HAP-1 (cell line): Measurements from ENCODE around the gene FRMD4A.

Experiments
- DNase-seq, 2 experiments: peaks; one replicate each; pipeline ENCODE4 v3.0.0-alpha.2; 2016 to 2020; ENCODE audit warnings: low spot score in 2 of 2
- H3K27me3 ChIP-seq: fragments of 250-450 bp; sonication (Bioruptor Pico); 2 replicates; pipeline ENCODE4 v1.5.1; 2020; ENCODE audit warnings: low read depth, mild to moderate bottlenecking, moderate library complexity
- H3K36me3 ChIP-seq: fragments of 250-450 bp; sonication (Bioruptor Pico); replicated peaks from 2 replicates; pipeline ENCODE4 v1.5.1; 2020; ENCODE audit warnings: mild to moderate bottlenecking
- H3K4me1 ChIP-seq: fragments of 250-450 bp; sonication (Bioruptor Pico); 2 replicates; pipeline ENCODE4 v1.5.1; 2020; ENCODE audit warnings: mild to moderate bottlenecking
- H3K4me3 ChIP-seq: fragments of 250-450 bp; sonication (Bioruptor Pico); 2 replicates; pipeline ENCODE4 v1.5.1; 2020; ENCODE audit warnings: mild to moderate bottlenecking, moderate library complexity
- H3K9me3 ChIP-seq: fragments of 250-450 bp; sonication (Bioruptor Pico); 2 replicates; pipeline ENCODE4 v1.5.1; 2020; ENCODE audit warnings: mild to moderate bottlenecking, moderate library complexity
- in situ Hi-C: fragments of 300-500 bp; cut with MboI; formaldehyde crosslinking; loops from 3 replicates; pipeline ENCODE4 v1.14.3; 2020; ENCODE audit warnings: low sequenced_read_pairs, inconsistent platforms, mixed read lengths

Gene FRMD4A

DNA sequence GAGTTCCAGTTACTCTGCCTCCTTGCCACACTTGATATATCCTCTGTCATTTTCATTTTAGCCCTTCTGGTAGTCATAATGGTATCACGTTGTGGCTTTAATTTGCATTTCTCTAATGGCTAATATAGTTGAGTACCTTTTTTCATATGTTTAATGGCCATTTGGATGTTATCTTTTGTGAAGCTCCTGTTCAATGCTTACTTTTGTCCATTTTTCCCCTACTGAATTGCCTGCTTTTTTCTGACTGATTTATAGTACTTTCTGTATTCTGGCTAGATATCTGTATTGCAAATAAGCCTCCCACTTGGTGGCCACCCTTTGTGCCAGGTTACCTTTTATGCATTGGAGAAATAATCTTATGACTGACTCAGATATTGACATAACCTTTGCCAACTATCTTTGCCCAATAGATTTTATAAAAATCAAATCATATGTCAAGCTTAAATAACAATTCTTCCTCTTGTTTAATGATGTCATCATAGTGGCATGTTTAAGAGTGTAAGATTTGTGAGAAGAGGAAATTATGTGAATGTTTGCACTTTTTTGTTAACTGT lies 693.3 kb downstream of the FRMD4A start:
- in situ Hi-C loops: no loop called here
- peaks cover 4% of the 10 kb centered on the region; the same call in 1 of the 2 replicates for H3K9me3 ChIP-seq
- no peaks in the 10 kb centered on the region for H3K4me1 ChIP-seq
- no peak overlapping the region for H3K4me3 ChIP-seq
- H3K27me3 ChIP-seq: no peaks in the 10 kb centered on the region
- DNase-seq: no peak
- no peaks in the 10 kb centered on the region for H3K36me3 ChIP-seq

DNA sequence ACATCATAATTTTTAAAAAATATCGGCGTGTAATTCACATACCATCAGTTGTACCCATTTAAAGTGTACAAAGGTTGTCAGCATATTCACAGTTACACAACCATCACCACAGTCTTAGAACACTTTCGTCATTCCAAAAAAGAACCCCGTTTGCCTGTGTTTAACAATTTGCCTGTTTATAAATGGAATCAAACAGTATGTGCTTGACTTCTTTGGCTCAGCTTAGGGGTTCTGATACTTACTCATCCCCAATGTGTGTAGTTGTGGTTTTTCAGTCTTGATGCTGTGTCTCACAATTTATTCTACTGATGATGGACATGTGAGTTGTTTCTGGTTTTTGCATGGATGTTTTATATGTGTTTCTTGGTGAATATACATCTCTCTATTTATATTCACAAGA lies 693.9 kb downstream of the FRMD4A start:
- H3K4me1 ChIP-seq: no peaks in the 10 kb centered on the region
- no peaks in the 10 kb centered on the region for H3K9me3 ChIP-seq
- no peaks in the 10 kb centered on the region for H3K36me3 ChIP-seq
- H3K27me3 ChIP-seq: no peaks in the 10 kb centered on the region
- in situ Hi-C loops: no loop called here
- DNase-seq: no peak
- H3K4me3 ChIP-seq: no peak overlapping the region

DNA sequence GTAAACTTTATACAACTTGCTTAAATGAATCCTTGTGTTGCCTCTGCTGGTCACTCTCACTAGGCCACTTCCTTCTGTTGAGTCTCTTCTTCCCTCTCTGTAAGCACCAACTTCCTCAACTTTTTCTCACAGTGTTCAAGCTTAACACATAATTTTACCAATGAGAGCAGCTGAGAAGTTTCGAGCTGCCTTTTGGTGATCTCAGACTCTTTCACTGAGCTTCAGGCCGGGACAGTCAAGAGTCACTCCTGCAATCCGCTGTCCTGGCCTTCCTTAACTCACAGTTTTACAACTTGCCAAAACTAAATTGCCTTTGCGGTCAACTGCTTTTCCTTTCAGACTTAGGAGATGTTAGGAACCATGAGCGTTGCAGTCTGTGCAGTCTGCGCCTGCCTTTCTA lies 696.5 kb downstream of the FRMD4A start:
- in situ Hi-C loops: no loop called here

DNA sequence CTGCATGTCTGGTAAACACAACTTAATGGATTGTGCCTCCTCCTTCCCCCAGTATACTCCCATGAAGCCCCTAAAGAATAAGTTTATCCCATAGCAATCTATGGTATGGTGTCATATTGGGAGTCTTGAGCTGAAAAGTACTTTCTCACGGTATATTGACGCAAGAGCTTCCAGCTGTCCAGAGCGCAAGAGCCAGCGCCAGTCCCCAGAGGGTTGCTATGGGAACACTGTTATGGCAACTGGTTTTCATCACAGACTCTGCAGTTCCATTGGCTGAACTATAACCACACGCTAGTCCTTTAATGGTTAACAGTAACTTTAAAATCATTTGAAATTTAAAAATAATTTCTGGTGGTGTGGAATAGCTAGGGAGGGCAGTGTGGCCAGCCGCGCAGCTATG lies 697.0 kb downstream of the FRMD4A start:
- in situ Hi-C loops: no loop called here
- Histone ChIP-seq H3K36me3 (0 out of 2 replicates have a peak, but pooled peaks cover 4% of the 10 kb centered on the region), H3K9me3 (no peaks in the 10 kb centered on the region), H3K27me3 (no peaks in the 10 kb centered on the region), H3K4me3 (no peak overlapping the region), H3K4me1 (no peaks in the 10 kb centered on the region)
- no peak for DNase-seq

More for the DNA sequence above, 696.5 kb downstream of the FRMD4A start:
- Histone ChIP-seq H3K4me3 (no peak overlapping the region), H3K9me3 (no peaks in the 10 kb centered on the region), H3K36me3 (0 out of 2 replicates have a peak, but pooled peaks cover 4% of the 10 kb centered on the region), H3K4me1 (no peaks in the 10 kb centered on the region), H3K27me3 (no peaks in the 10 kb centered on the region)
- no peak for DNase-seq

DNA sequence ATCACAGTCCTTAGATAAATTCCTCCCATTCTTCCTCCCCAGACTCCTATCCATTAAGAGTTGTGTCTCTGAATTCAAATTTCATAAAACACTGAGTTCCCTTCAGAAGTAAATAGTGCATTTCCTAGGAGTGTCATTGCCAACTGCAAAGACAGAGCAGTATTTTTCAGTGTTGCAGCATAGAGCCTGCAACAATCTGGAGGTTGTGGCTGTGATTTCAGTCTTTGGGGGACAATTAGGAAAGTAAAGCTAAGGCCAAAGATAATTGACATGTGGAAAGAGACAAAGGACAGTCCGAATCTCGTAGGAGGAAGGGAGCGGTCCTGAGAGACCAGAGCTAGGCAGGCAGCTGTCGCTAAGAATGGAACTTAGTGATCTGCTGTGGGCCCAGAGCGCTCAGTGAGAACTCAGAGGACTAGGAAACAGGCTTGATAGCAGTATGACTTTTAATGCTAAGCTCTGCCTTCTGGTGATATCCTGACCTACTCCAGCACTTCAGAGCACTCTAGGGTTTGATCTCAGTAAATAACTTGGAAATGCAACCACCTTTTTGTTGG lies 697.8 kb downstream of the FRMD4A start:
- no peak for DNase-seq
- H3K4me1 ChIP-seq: no peaks in the 10 kb centered on the region
- no peaks in the 10 kb centered on the region for H3K27me3 ChIP-seq
- H3K4me3 ChIP-seq: no peak overlapping the region
- no peaks in the 10 kb centered on the region for H3K9me3 ChIP-seq
- H3K36me3 ChIP-seq: 0 out of 2 replicates have a peak, but pooled peaks cover 4% of the 10 kb centered on the region
- in situ Hi-C loops: no loop called here

DNA sequence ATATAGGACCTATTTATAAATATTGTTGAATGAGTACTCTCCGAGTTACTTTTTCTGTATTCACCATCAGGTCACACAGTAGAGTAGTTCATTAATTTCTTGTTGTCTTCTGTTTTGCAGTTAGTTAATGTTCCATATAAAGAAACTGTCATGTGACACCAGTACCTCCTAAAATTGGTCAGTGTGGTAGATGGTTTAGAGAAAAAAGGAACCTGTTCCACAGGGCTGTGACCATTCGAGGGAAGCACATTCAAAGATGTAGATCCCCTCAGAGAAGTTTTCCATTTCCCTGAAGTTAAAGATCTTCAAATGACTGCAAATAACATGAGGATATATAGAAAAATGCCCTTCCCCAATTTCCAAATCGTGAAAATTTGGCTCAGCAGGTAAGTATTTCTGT lies 698.3 kb downstream of the FRMD4A start:
- no peaks in the 10 kb centered on the region for H3K27me3 ChIP-seq
- no peak for DNase-seq
- no peaks in the 10 kb centered on the region for H3K9me3 ChIP-seq
- no peaks in the 10 kb centered on the region for H3K4me1 ChIP-seq
- no peak overlapping the region for H3K4me3 ChIP-seq
- in situ Hi-C loops: no loop called here
- 0 out of 2 replicates have a peak, but pooled peaks cover 4% of the 10 kb centered on the region for H3K36me3 ChIP-seq

DNA sequence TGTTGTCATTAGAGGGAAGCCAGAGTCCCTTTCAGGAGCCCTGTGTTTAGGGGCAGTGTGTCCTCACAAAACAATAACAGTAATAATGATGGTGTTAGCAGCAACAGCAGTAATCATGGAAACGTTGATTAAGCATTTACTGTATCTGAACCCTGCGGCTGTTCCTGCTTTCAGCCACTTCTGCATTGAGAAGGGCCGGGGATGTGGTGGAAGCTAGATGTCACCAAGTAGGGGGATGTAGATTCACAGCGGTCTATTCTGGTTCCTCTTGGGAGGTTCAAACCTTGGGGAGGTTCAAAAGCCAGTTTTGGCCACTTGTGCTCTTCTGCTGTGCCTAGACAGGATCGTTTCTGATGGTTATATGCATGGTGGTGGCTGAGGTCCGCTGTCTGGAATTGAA lies 699.1 kb downstream of the FRMD4A start:
- Histone ChIP-seq H3K4me3 (no peak overlapping the region), H3K4me1 (no peaks in the 10 kb centered on the region), H3K27me3 (no peaks in the 10 kb centered on the region), H3K9me3 (no peaks in the 10 kb centered on the region), H3K36me3 (0 out of 2 replicates have a peak, but pooled peaks cover 4% of the 10 kb centered on the region)
- in situ Hi-C loops: no loop called here
- no peak for DNase-seq

DNA sequence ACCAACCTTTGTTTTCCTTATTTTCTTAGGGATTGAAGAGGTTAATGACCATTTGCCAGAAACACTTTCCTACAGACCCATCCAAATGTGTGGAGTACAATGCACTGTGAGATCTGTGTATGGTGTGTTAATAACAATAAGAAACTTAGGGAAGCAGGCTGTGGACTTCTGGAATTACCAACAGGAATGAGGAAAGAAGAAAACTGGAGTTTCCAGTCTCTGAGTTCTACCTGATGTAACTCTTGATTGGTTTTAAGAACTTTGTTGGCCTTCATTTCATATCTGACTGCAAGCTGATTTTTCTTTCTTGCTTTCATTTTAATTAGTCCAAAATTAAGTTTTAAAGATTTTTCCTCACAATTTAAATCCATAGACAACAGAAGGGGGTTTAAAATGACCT lies 700.5 kb downstream of the FRMD4A start:
- no peaks in the 10 kb centered on the region for H3K4me1 ChIP-seq
- H3K9me3 ChIP-seq: no peaks in the 10 kb centered on the region
- H3K27me3 ChIP-seq: no peaks in the 10 kb centered on the region
- 0 out of 2 replicates have a peak, but pooled peaks cover 4% of the 10 kb centered on the region for H3K36me3 ChIP-seq
- H3K4me3 ChIP-seq: no peak overlapping the region
- in situ Hi-C loops: no loop called here
- DNase-seq: no peak

DNA sequence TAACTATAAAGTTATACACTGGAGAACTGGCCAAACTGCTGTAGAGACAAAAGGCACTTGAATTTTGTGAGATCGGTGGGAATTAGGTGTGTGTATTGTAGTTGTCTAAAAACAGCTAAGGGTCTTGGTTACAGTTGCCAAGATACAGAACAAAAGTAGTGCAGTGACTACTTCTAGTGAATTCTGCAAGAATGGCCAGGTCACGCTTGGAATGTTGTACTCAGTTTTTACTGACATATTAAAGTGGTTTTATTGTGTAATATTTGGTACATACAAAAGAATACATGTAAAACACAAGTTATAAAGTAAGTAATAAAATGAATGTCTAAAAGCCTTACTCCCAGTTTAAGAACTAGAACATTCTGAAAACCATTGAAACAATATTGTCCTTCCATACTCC lies 701.6 kb downstream of the FRMD4A start:
- no peak for DNase-seq
- Histone ChIP-seq H3K27me3 (no peaks in the 10 kb centered on the region), H3K9me3 (no peaks in the 10 kb centered on the region), H3K4me3 (no peak overlapping the region), H3K36me3 (0 out of 2 replicates have a peak, but pooled peaks cover 4% of the 10 kb centered on the region), H3K4me1 (no peaks in the 10 kb centered on the region)
- in situ Hi-C loops: no loop called here

DNA sequence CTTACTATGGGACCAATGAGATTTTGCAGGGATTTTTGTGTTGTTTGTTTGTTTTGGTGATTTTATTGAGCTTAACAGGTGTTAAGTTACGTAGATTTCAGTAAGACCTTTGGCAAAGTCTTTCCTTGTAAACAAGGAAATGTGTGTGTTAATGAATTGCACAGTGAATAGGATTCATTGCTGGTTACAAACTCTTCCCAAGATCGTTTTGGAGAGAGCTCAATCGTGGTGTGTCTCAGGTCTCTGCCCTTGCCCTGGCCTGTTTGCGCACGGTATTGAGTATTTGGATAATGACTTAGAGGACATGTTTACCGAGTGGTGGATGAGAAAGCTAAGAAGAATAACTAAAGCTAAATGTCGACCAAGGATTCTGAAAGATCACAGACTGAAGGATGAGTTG lies 702.1 kb downstream of the FRMD4A start:
- 0 out of 2 replicates have a peak, but pooled peaks cover 4% of the 10 kb centered on the region for H3K36me3 ChIP-seq
- no peaks in the 10 kb centered on the region for H3K9me3 ChIP-seq
- no peak overlapping the region for H3K4me3 ChIP-seq
- H3K27me3 ChIP-seq: no peaks in the 10 kb centered on the region
- in situ Hi-C loops: no loop called here
- DNase-seq: no peak
- H3K4me1 ChIP-seq: no peaks in the 10 kb centered on the region

DNA sequence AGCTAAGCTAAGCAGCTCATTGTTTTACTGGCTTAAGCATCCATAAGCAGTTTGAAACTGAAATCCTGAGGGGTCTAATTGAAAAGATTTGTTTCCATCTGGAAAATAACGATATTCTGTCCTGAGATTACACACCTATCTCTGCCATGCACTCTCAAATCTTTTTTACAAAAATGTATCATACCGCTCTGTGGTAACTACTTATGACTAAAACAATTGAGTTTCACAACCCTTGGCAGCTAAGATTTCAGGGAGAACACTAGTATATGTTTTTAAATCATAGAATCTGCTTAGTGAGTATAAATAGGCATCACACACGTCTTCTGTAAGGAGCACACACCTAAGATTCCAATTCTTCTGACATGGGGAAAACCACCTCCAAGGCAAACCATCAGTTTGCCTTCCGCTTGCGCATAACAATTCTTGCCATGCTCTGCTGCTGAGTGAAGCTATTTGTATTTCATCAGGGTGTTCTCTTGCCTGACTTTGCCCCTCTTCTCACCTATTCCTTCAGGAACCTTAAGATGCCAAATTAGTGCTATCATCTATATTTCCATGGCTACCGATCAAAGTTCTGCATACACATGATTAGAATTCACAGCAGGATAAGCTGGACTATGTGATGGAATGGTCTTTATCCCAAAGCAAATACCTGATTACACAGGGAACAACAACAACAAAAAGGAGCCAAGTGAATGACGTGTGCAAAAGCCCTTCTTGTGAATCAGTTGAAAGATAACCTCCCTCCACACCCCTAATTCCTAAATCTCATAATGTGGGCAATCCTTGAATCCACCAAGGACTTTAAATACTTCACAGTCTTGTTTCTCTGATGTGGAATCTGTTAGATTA lies 703.0 kb downstream of the FRMD4A start:
- H3K4me1 ChIP-seq: no peaks in the 10 kb centered on the region
- DNase-seq: no peak
- H3K4me3 ChIP-seq: no peak overlapping the region
- no peaks in the 10 kb centered on the region for H3K9me3 ChIP-seq
- H3K36me3 ChIP-seq: 0 out of 2 replicates have a peak, but pooled peaks cover 4% of the 10 kb centered on the region
- in situ Hi-C loops: no loop called here
- no peaks in the 10 kb centered on the region for H3K27me3 ChIP-seq

DNA sequence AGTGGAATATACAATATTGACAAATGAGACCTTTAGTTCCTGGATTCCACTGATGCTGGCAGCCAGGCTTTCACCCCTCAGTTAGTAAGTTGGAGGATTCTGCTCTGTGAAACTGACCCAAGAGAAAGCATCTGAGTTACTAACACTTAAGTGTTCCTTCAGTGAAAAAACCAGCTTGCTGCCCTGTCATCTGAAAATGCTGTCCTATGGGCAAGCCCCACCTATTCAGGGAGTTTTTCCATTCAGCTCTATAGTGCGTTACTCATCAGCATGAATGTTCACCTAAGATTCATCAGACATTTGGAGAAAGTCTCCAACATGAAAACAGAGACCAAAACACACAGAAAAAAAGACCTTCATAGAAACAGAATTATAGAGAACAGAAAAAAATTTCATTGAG lies 706.1 kb downstream of the FRMD4A start:
- DNase-seq: no peak
- in situ Hi-C loops: no loop called here

DNA sequence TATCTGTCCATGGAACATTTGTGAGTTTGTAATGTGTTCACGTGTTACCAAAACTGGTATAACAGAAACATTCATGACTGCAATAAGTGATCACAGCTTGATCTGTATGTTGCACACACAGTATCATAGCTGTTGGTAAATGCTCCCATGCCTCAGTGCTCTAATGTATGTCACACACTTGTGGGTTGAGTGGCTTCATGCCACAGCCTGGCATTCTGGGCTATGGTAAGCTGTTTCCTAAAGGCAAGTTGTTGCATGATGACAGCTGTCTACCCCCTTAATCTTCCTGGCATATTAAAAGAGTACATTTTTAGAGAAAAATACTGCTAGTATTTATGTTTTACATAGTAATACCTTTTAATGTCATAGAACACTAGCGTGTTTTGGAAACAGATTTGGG lies 708.8 kb downstream of the FRMD4A start:
- DNase-seq: no peak
- H3K9me3 ChIP-seq: no peaks in the 10 kb centered on the region
- H3K27me3 ChIP-seq: no peaks in the 10 kb centered on the region
- no peaks in the 10 kb centered on the region for H3K4me1 ChIP-seq
- no peak overlapping the region for H3K4me3 ChIP-seq
- in situ Hi-C loops: no loop called here
- no peaks in the 10 kb centered on the region; the same call in 1 of the 2 replicates for H3K36me3 ChIP-seq

More for the DNA sequence above, 706.1 kb downstream of the FRMD4A start:
- no peaks in the 10 kb centered on the region for H3K4me1 ChIP-seq
- H3K27me3 ChIP-seq: no peaks in the 10 kb centered on the region
- no peaks in the 10 kb centered on the region for H3K9me3 ChIP-seq
- H3K4me3 ChIP-seq: no peak overlapping the region
- H3K36me3 ChIP-seq: 0 out of 2 replicates have a peak, but pooled peaks cover 4% of the 10 kb centered on the region

DNA sequence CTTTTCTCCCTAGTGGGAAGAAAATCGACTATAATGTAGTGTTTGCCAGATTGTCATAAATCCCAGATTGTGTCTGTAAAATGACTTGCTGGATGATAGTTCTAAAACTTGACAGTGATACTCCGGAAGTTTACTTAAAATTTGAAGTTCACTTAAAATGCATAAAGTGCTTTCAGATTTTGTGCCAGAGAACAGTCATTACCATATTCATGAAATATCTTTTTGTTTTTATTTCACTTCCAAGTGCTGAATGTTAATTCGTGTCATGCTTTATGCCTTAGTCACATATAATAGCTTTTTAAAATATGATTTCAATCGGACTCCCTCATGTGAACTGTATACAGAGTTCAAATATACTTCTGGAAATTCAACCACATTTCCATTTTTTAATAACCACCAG lies 713.6 kb downstream of the FRMD4A start:
- Histone ChIP-seq H3K9me3 (no peaks in the 10 kb centered on the region), H3K27me3 (no peaks in the 10 kb centered on the region), H3K4me1 (peaks cover 10% of the 10 kb centered on the region; the same call in 1 of the 2 replicates), H3K36me3 (peaks cover 8% of the 10 kb centered on the region), H3K4me3 (no peak overlapping the region)
- DNase-seq: no peak
- in situ Hi-C loops: no loop called here
